Cardiac ventricle fibroblast (primary cell): ENCODE measurements around the gene TRIM65. TPM values are rescaled to one million over a fixed set of nuclear protein-coding genes. Genes with fewer than 3 reads are reported as not detected.

ENCODE experiments used
- total RNA-seq: library from RNA; depleted of rRNA; stranded (reverse); fragments of >200 nt; gene quantifications from 2 replicates; pipeline ENCODE4 v1.2.3, GENCODE V29; 2015

Gene TRIM65
- total RNA-seq, result 23.9 and 24.8 TPM in 2 replicates

GRCh38 chr17:75896415-75897159 lies at the start of gene TRIM65:
TRIM65 (minus strand) TSS chr17:75896951; CDS start chr17:75896937, 14 bp downstream.

GRCh38 chr17:75940727-75941441 lies 44.1 kb upstream of the TRIM65 start, which contains the start of gene FBF1:
FBF1 (minus strand) TSS chr17:75941042; CDS start chr17:75938149, 2,893 bp downstream.

GRCh38 chr17:75904749-75905521 lies 8.2 kb upstream of the TRIM65 start, which contains the start of gene MRPL38:
MRPL38 (minus strand) TSS chr17:75904884; CDS start chr17:75904875, 9 bp downstream.

GRCh38 chr17:75878174-75878998 lies 18.4 kb downstream of the TRIM65 start, which contains the start of gene TRIM47:
TRIM47 (minus strand) TSS chr17:75878581; CDS start chr17:75878548, 33 bp downstream.

GRCh38 chr17:75855310-75856061 lies 41.3 kb downstream of the TRIM65 start, which contains the start of gene WBP2:
WBP2 (minus strand) TSS chr17:75855335; CDS start chr17:75855297, 38 bp downstream.

GRCh38 chr17:75843577-75844529 lies 52.9 kb downstream of the TRIM65 start, which contains the start of gene UNC13D:
UNC13D (minus strand) TSS chr17:75844404; CDS start chr17:75844337, 67 bp downstream.

Other genes with a start within 250 kb of the TRIM65 start
- 10.3 and 13.6 TPM in 2 replicates for gene RECQL5, start 229.8 kb downstream of the TRIM65 start, total RNA-seq
- gene SAP30BP, start 229.6 kb downstream of the TRIM65 start, total RNA-seq, result 32.4 and 36.3 TPM in 2 replicates
- 0.25 and 0.59 TPM in 2 replicates for gene ITGB4, start 175.5 kb downstream of the TRIM65 start, total RNA-seq
- gene GALK1, start 131.8 kb downstream of the TRIM65 start, total RNA-seq, result 20.0 and 26.4 TPM in 2 replicates
- gene UNK, start 112.1 kb downstream of the TRIM65 start, total RNA-seq, result 22.0 and 26.1 TPM in 2 replicates
- 0.12 and 0.20 TPM in 2 replicates for gene UNC13D, start 52.5 kb downstream of the TRIM65 start, total RNA-seq
- gene WBP2, start 41.6 kb downstream of the TRIM65 start, total RNA-seq, result 35.1 and 43.8 TPM in 2 replicates
- 31.0 and 35.9 TPM in 2 replicates for gene TRIM47, start 18.4 kb downstream of the TRIM65 start, total RNA-seq
- gene MRPL38, start 7.9 kb upstream of the TRIM65 start, total RNA-seq, result 22.2 and 30.8 TPM in 2 replicates
- 2.7 and 9.9 TPM in 2 replicates for gene FBF1, start 44.1 kb upstream of the TRIM65 start, total RNA-seq
- gene ACOX1, start 82.2 kb upstream of the TRIM65 start, total RNA-seq, result 37.6 and 47.4 TPM in 2 replicates
- gene TEN1, start 82.3 kb upstream of the TRIM65 start, total RNA-seq, result 9.2 and 13.2 TPM in 2 replicates
- 1.6 and 2.4 TPM in 2 replicates for gene CDK3, start 103.9 kb upstream of the TRIM65 start, total RNA-seq
- gene EVPL, start 130.4 kb upstream of the TRIM65 start, total RNA-seq, result not detected in 2 replicates
- 40.8 and 48.2 TPM in 2 replicates for gene SRP68, start 175.6 kb upstream of the TRIM65 start, total RNA-seq
- not detected in 2 replicates for gene GALR2, start 177.8 kb upstream of the TRIM65 start, total RNA-seq
- not detected in 2 replicates for gene ZACN, start 182.2 kb upstream of the TRIM65 start, total RNA-seq
- gene EXOC7, start 206.8 kb upstream of the TRIM65 start, total RNA-seq, result 44.9 and 59.0 TPM in 2 replicates
- not detected in 2 replicates for gene FOXJ1, start 244.3 kb upstream of the TRIM65 start, total RNA-seq